HepG2 (cell line): ENCODE measurements around the gene PKIG. TPM values are rescaled to one million over a fixed set of nuclear protein-coding genes. Genes with fewer than 3 reads are reported as not detected.

Source experiments
- ATAC-seq: fragments of 200-7000 bp; cut with Tn5 transposase; 3 replicates; pipeline ENCODE4 v1.9.1; 2020; ENCODE audit warnings: mild to moderate bottlenecking, moderate library complexity
- BruUV-seq: library from RNA; stranded (reverse); fragments of 400-500 nt; replicated peaks from 2 replicates; lab custom pipeline; 2021; lab: Mats Ljungman, UMichigan
- CTCF ChIA-PET: fragments of 300-600 bp; formaldehyde crosslinking; extraction: SDS; loops from one replicate; lab custom pipeline; 2021; ENCODE audit warnings: low total read pairs, inconsistent platforms, low intra/inter-chr PET ratio; lab: Yijun Ruan, JAX
- POLR2A ChIA-PET: fragments of 350-600 bp; sonication (Branson Sonifier 250); formaldehyde crosslinking; loops from one replicate; lab custom pipeline; 2020; ENCODE audit warnings: antibody characterized with exemption, inconsistent platforms; lab: Yijun Ruan, JAX
- DNase-seq: peaks from one replicate; pipeline ENCODE4 v3.0.0-alpha.2; 2015; ENCODE audit warnings: low spot score
- FAIRE-seq: peaks from 3 replicates; lab custom pipeline; 2011; peaks lifted over from hg19 to GRCh38; lab: Jason Lieb, UNC
- H2AFZ ChIP-seq: one replicate; pipeline ENCODE4 v1.6.1; 2011; ENCODE audit warnings: low read length, inconsistent platforms
- H3K27ac ChIP-seq: fragments of 300-600 bp; 3 replicates; pipeline ENCODE4 v1.8.0; 2011; ENCODE audit warnings: mixed run types, mild to moderate bottlenecking, mixed read lengths, low read length, inconsistent platforms; ENCODE audit not compliant: insufficient read depth; ENCODE audit errors: extremely low read length
- H3K27me3 ChIP-seq, 2 experiments: fragments of 200-600 bp in 1 of 2; 2 replicates in 1 of 2; 3 replicates in 1 of 2; pipeline versions ENCODE4 v1.6.0 to v1.8.0; 2011; ENCODE audit warnings: low read length in 2 of 2, mild to moderate bottlenecking in 2 of 2, moderate library complexity in 2 of 2, inconsistent platforms in 1 of 2; ENCODE audit not compliant: insufficient read depth in 2 of 2, control insufficient read depth in 1 of 2
- H3K36me3 ChIP-seq, 2 experiments: fragments of 200-600 bp in 1 of 2; replicated peaks in 1 of 2; 2 replicates in 1 of 2; 3 replicates in 1 of 2; pipeline versions ENCODE4 v1.5.1 to v1.8.0; 2011; ENCODE audit warnings: low read length in 2 of 2, inconsistent platforms in 1 of 2; ENCODE audit not compliant: insufficient read depth in 2 of 2, control insufficient read depth in 1 of 2
- H3K4me1 ChIP-seq: 2 replicates; pipeline ENCODE4 v1.5.1; 2012; ENCODE audit warnings: low read length, inconsistent platforms; ENCODE audit not compliant: insufficient read depth
- H3K4me2 ChIP-seq: 2 replicates; pipeline ENCODE4 v1.6.0; 2011; ENCODE audit warnings: low read depth, low read length, inconsistent platforms
- H3K4me3 ChIP-seq, 3 experiments: fragments of 200-600 bp in 1 of 3; sonication (generic), shearing (Covaris generic) in 1 of 3; replicated peaks in 1 of 3; 2 replicates each; pipeline ENCODE4 v1.5.1; 2011 to 2016; ENCODE audit warnings: low read length in 3 of 3, inconsistent platforms in 2 of 3, low read depth in 2 of 3, mild to moderate bottlenecking in 2 of 3, control low read depth in 1 of 3, mixed read lengths in 1 of 3; ENCODE audit not compliant: insufficient read depth in 1 of 3
- H3K79me2 ChIP-seq: one replicate; pipeline ENCODE4 v1.6.1; 2011; ENCODE audit warnings: low read length, inconsistent platforms; ENCODE audit not compliant: insufficient read depth
- H3K9ac ChIP-seq: 2 replicates; pipeline ENCODE4 v1.6.0; 2011; ENCODE audit warnings: mild to moderate bottlenecking, low read depth, low read length, inconsistent platforms; ENCODE audit not compliant: insufficient read depth
- H3K9me3 ChIP-seq: 2 replicates; pipeline ENCODE4 v1.5.1; 2012; ENCODE audit warnings: mild to moderate bottlenecking, low read length
- H4K20me1 ChIP-seq: 2 replicates; pipeline ENCODE4 v1.6.0; 2011; ENCODE audit warnings: inconsistent platforms, mild to moderate bottlenecking, low read length, moderate library complexity; ENCODE audit not compliant: insufficient read depth
- CEBPB ChIP-seq: IDR thresholded peaks from 2 replicates; pipeline ENCODE4 v1.6.1; 2011; ENCODE audit warnings: low read depth, low read length, improper control_type of control experiment, borderline replicate concordance
- FIP1L1 ChIP-seq: fragments of 200-400 bp; formaldehyde crosslinking; IDR thresholded peaks from 2 replicates; pipeline ENCODE4 v1.6.1; 2018; ENCODE audit warnings: low read depth, mild to moderate bottlenecking, low read length, moderate library complexity, borderline replicate concordance; ENCODE audit not compliant: insufficient read depth
- KMT2A ChIP-seq: sonication (generic); formaldehyde crosslinking; IDR thresholded peaks from 2 replicates; pipeline ENCODE4 v1.4.0; 2020; ENCODE audit warnings: missing genetic modification reagents
- NKX3-1 ChIP-seq: sonication (generic); formaldehyde crosslinking; IDR thresholded peaks from 2 replicates; pipeline ENCODE4 v1.5.0; 2020; ENCODE audit warnings: missing genetic modification reagents
- ZNF546 ChIP-seq: sonication (generic); formaldehyde crosslinking; conservative IDR thresholded peaks from 2 replicates; pipeline ENCODE4 v1.8.1; 2023; ENCODE audit warnings: mild to moderate bottlenecking, missing genetic modification reagents
- ZNF556 ChIP-seq: sonication (generic); formaldehyde crosslinking; IDR thresholded peaks from 2 replicates; pipeline ENCODE4 v1.4.0; 2020; ENCODE audit warnings: mild to moderate bottlenecking, missing genetic modification reagents, borderline replicate concordance
- WGBS: methylation state at CpG from one replicate; pipeline ENCODE4 v1.1.6; 2017; ENCODE audit warnings: low lambda C conversion rate; 5-methylcytosine and 5-hydroxymethylcytosine counted together
- in situ Hi-C: cut with HindIII; loops from 2 replicates; pipeline ENCODE4 v1.10.0; 2017; ENCODE audit warnings: low pct_unique_long_range_greater_than_20kb; ENCODE audit not compliant: extremely low pct_ligation_motif_present
- intact Hi-C: fragments of 100-400 bp; cut with micrococcal nuclease; formaldehyde crosslinking; loops from one replicate; pipeline ENCODE4 v1.10.0; 2022; ENCODE audit not compliant: unreplicated experiment
- polyA plus RNA-seq, 8 experiments: library from polyadenylated mRNA; depleted of rRNA in 3 of 8; stranded (reverse) in 7 of 8; unstranded in 1 of 8; fragments of >200 nt; fragmentation: Illumina TruSeq in 4 of 8; extraction: Trizol in 4 of 8; gene quantifications; 2 replicates each; pipeline versions ENCODE4 v1.2.1 to v1.2.3, GENCODE V29; 2011 to 2016; ENCODE audit warnings: low read depth in 4 of 8, missing spikeins in 1 of 8, mixed read lengths in 1 of 8; ENCODE audit not compliant: insufficient read depth in 1 of 8
- total RNA-seq, 5 experiments: library from RNA; depleted of rRNA; stranded (reverse); fragments of >200 nt; fragmentation: Illumina TruSeq; extraction: Trizol; gene quantifications; 2 replicates each; pipeline ENCODE4 v1.2.3, GENCODE V29; 2016; ENCODE audit warnings: low read depth in 1 of 5
- TF ChIP-seq, protein P1 (sequence below): sonication (generic); formaldehyde crosslinking; IDR thresholded peaks from 2 replicates; pipeline ENCODE4 v1.5.0; 2020; ENCODE audit warnings: missing genetic modification reagents, mild to moderate bottlenecking, borderline replicate concordance
- TF ChIP-seq, protein P2 (sequence below): sonication (generic); formaldehyde crosslinking; IDR thresholded peaks from 2 replicates; pipeline ENCODE4 v1.4.0; 2020; ENCODE audit warnings: missing genetic modification reagents, mild to moderate bottlenecking, borderline replicate concordance

PKIG gene
- total and polyA plus RNA-seq, 2 of the 13 experiments (the other 11 are each of a cell fraction or from before 2014, with no cell fraction given), result 30.8 to 44.5 TPM

DNA sequence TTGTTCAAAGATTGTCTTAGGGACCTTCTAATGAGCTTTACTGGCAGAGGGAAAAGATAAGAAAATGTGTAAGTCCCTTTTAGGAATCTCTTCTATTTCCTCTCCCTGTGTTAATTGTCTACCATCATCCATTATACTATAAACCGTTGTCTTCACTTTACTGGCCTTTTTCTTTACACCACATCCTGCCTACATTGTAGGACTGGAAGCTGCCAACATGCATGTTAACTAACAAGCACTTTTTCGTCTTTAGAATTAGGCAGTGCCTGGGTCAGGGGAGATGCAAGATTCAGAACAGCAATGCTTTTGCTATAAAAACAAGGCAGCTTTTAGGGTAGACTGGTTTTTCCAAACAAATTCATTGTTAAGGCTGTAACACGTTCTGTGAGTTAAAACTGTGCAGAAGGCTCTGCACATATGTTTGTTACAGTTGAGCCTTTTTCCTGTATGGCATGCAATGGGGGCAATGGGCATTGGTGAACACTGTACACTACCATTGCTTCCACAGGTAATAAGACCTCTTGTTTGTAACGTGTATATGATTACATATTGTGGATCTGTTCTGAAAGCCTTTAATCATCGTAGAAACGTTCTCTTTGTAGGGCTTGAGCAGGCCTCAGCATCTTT, 10.9 kb upstream of the PKIG start:
- CTCF ChIA-PET, result no interaction called here
- intact Hi-C loops (loop anchor here (10.0 kb wide), 1 partner anchor 563 kb away; no protein-coding TSS in a partner anchor), in situ Hi-C loops (no loop called here)
- Histone ChIP-seq H3K4me2 (no peak overlapping the region), H4K20me1 (no peaks in the 10 kb centered on the region), H3K36me3 (no peaks in the 10 kb centered on the region), H3K9ac (no peak overlapping the region), H3K27ac (no peak overlapping the region), H2AFZ (no peak overlapping the region), H3K27me3 (no peaks in the 10 kb centered on the region), H3K79me2 (no peaks in the 10 kb centered on the region), H3K4me3 (no peak overlapping the region), H3K9me3 (no peaks in the 10 kb centered on the region), H3K4me1 (peaks cover 9% of the 10 kb centered on the region; the same call in 1 of the 2 replicates)
- ATAC-seq (no peak), DNase-seq (no peak), FAIRE-seq (no peak)
- TF ChIP-seq, protein P1, sequence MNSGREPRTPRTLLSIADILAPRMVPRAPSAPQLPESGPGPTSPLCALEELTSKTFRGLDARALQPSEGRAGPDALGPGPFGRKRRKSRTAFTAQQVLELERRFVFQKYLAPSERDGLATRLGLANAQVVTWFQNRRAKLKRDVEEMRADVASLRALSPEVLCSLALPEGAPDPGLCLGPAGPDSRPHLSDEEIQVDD (CRISPR knock-in tag), result no peak
- TF ChIP-seq FIP1L1, result no peak
- TF ChIP-seq, protein P2, sequence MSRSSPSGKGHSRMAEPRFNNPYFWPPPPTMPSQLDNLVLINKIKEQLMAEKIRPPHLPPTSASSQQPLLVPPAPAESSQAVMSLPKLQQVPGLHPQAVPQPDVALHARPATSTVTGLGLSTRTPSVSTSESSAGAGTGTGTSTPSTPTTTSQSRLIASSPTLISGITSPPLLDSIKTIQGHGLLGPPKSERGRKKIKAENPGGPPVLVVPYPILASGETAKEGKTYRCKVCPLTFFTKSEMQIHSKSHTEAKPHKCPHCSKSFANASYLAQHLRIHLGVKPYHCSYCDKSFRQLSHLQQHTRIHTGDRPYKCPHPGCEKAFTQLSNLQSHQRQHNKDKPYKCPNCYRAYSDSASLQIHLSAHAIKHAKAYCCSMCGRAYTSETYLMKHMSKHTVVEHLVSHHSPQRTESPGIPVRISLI, result no peak
- no peak for TF ChIP-seq KMT2A (CRISPR knock-in tag)
- TF ChIP-seq NKX3-1 (CRISPR knock-in tag), result no peak
- no peak for TF ChIP-seq ZNF556 (CRISPR knock-in tag)
- no peak for TF ChIP-seq CEBPB
- TF ChIP-seq ZNF546, result no peak
- POLR2A ChIA-PET, result no interaction called here
- no TSS peak for BruUV-seq
- WGBS, result 72% methylated on average over 6 of the region's 6 CpGs
